Astrocyte of the spinal cord (primary cell): Measurements from ENCODE around the gene ARHGEF7.

Source experiments
- DNase-seq: peaks from one replicate; pipeline ENCODE4 v3.0.0; 2011; ENCODE audit warnings: low read depth, low spot score
- H3K4me3 ChIP-seq: 2 replicates; pipeline ENCODE4 v1.5.1; 2011; ENCODE audit warnings: low read depth, mild to moderate bottlenecking, low read length, moderate library complexity
- in situ Hi-C: cut with HindIII; loops from 2 replicates; pipeline ENCODE4 v1.10.0; 2017; ENCODE audit warnings: low sequenced_read_pairs
- TF ChIP-seq, protein P1 (sequence below): IDR thresholded peaks from 2 replicates; pipeline ENCODE4 v1.5.1; 2012; ENCODE audit warnings: low read depth, mild to moderate bottlenecking, low read length, inconsistent platforms

ARHGEF7 gene

DNA sequence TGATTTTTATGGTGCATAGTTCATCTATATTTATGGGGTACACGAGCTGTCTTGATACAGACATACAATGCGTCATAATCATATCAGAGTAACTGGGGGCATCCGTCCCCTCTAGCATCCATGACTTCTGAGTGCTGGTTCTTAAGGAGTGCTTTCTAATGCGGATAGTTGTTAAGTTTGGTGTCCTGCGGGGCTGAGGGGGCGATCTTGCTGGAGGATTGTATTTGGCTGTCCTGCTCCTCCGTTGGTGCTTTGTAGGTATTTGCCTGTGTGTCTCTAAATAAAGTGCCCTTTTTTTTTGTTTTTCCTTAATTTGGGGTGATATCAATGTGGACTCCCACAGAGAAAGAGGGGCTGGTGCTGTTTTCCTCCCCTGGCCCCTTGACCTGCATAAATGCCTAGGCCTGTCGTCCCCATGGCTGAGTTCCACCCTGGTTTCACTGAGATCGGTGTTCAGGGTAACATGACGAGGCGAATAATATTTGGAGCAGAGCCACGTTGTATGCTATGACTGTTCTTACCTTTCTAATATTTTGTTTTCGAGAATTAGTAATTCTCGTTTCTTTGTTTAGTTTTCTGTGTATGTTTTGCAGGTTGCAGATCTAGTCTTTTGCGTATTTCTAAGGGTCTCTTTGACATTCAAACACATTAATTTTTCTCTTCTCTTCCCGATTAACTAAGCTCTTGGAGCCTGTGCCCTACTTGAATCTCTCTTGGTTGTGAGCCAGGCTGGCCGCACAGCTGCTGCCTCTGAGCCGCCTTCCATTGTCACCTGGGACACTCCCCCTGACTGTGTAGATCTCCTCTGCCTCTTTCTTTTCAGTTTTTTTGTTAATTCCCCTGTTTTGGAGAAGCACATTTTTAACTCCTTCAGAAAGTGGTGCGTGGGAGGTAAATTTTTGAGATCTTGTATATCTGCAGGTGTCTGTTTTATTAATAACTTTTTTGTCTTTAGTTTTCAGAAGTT lies 100.3 kb downstream of the ARHGEF7 start:
- no peak for DNase-seq
- no peak overlapping the region for H3K4me3 ChIP-seq
- in situ Hi-C loops, result no loop called here
- TF ChIP-seq, protein P1, sequence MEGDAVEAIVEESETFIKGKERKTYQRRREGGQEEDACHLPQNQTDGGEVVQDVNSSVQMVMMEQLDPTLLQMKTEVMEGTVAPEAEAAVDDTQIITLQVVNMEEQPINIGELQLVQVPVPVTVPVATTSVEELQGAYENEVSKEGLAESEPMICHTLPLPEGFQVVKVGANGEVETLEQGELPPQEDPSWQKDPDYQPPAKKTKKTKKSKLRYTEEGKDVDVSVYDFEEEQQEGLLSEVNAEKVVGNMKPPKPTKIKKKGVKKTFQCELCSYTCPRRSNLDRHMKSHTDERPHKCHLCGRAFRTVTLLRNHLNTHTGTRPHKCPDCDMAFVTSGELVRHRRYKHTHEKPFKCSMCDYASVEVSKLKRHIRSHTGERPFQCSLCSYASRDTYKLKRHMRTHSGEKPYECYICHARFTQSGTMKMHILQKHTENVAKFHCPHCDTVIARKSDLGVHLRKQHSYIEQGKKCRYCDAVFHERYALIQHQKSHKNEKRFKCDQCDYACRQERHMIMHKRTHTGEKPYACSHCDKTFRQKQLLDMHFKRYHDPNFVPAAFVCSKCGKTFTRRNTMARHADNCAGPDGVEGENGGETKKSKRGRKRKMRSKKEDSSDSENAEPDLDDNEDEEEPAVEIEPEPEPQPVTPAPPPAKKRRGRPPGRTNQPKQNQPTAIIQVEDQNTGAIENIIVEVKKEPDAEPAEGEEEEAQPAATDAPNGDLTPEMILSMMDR, result no peak

DNA sequence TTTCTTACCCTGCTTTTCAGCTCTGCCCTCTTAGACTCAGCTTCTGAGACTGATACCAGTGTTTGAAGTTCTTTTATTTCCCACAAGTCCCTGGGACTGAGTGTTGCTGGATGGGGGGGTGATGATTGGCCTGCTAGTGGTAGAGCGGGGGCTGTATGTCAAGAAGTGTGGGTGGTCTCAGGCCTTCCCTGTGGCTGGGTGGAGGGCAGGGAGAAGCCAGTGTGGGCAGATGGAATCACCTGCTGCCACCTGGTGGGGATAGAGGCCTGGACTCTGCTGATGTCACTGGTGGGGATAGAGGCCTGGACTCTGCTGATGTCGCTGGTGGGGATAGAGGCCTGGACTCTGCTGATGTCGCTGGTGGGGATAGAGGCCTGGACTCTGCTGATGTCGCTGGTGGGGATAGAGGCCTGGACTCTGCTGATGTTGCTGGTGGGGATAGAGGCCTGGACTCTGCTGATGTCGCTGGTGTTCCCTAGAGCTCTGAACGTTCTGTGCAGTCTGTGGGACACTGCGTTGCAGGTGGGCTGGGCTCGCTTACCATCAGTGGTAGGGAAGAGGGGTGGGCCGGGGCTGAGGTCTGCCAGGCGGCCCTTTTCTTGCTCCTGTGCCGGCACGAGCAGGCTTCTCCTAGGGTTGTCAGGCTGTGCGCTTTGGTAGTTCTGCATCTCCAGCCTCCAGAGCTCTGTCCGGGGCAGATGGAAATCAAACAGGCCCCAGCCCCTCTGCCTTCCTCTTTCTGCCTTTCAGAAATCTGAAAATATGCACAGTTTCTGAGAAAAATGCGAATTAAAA lies 101.3 kb downstream of the ARHGEF7 start:
- peak; percentile 43 for DNase-seq
- in situ Hi-C loops, result no loop called here
- TF ChIP-seq, protein P1, result peak; percentile 61
- H3K4me3 ChIP-seq, result no peak overlapping the region

DNA sequence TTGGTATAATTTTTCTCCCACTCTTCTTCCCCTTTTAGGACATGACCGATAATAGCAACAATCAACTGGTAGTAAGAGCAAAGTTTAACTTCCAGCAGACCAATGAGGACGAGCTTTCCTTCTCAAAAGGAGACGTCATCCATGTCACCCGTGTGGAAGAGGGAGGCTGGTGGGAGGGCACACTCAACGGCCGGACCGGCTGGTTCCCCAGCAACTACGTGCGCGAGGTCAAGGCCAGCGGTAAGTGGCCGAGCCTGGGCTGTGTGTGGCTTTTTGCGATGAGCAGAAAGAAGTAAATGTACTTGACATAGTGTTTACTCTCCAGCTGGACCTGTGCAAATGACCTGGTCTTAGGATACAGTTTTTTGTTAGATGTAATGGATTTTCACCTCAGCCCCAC lies 102.5 kb downstream of the ARHGEF7 start:
- in situ Hi-C loops, result no loop called here
- TF ChIP-seq, protein P1, result no peak
- no peak for DNase-seq
- H3K4me3 ChIP-seq, result no peak overlapping the region

DNA sequence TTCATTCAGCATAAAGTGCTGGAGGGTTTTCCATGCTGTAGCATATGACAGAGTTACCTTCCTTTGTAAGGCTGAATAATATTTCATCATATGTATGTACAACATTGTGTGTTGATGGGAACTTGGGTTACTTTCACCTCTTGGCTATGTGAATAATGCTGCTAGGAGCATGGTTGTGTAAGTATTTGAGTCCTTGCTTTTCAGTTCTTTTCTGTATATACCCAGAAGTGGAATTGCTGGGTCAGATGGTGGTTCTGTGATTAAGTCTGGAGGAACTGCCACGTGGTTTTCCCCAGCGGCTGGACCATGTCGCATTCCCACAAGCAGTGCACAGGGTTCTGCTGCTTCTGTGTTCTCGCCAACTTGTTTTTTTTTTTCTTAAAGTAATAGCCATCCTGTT lies 104.2 kb downstream of the ARHGEF7 start:
- TF ChIP-seq, protein P1, result no peak
- no peak overlapping the region for H3K4me3 ChIP-seq
- in situ Hi-C loops, result no loop called here
- peak; percentile 79 for DNase-seq

DNA sequence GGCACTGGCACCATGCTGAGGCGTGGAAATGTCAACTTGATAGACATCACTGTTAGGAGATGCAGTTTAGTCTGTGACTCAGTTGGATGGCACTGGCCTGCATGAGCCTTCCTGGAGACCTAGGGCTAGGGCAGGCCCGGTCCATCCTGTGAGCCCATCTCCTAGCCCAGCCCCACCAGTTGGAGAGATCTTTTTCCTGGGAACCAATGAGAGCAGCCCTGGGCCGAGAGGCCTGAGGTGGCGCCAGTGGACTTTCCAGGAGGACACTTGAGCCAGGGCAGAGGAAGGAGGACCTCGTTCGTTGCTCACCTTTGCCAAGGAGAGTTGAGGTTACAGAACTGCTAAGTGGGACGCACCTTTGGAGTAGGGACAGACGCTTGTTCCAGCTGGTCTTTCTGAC lies 104.8 kb downstream of the ARHGEF7 start:
- in situ Hi-C loops, result no loop called here
- TF ChIP-seq, protein P1, result no peak
- DNase-seq, result no peak
- H3K4me3 ChIP-seq, result no peak overlapping the region

DNA sequence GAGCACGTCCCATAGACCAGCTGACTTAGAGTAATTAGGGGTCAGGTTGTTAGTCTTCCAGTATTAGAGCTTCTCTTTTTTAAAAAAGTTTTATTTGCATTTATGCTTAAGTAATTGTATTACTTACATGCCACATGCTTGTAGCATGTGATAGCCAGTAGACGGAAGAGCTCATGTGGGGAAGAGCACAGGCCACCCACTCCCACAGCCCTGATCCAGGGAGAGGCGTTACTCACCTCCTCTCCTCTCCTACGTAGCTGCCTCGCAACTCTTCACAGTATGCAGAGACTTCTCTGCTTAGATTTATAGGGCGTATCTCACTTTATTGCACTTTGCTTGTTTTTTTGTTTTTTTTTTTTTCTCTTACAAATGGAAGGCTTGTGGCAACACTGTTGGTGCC lies 110.1 kb downstream of the ARHGEF7 start:
- TF ChIP-seq, protein P1, result no peak
- H3K4me3 ChIP-seq, result no peak overlapping the region
- no peak for DNase-seq
- in situ Hi-C loops, result no loop called here
